DND-41 (cell line): ENCODE data around the gene TTC13.

Experiments
- ATAC-seq: fragments of 200-7000 bp; cut with Tn5 transposase; 3 replicates; pipeline ENCODE4 v1.9.1; 2021; ENCODE audit warnings: low read depth; ENCODE audit not compliant: insufficient read depth
- DNase-seq: peaks from one replicate; pipeline ENCODE4 v3.0.0-alpha.2; 2020
- H2AFZ ChIP-seq: 2 replicates; pipeline ENCODE4 v1.6.0; 2012; ENCODE audit warnings: low read depth, low read length
- H3K27ac ChIP-seq: 2 replicates; pipeline ENCODE4 v1.5.1; 2012; ENCODE audit warnings: low read length, inconsistent platforms
- H3K27me3 ChIP-seq: fragments of 200-600 bp; sonication (generic); 2 replicates; pipeline ENCODE4 v1.6.0; 2012; ENCODE audit warnings: low read length, mild to moderate bottlenecking, inconsistent platforms; ENCODE audit not compliant: insufficient read depth, poor library complexity
- H3K36me3 ChIP-seq: 2 replicates; pipeline ENCODE4 v1.5.1; 2012; ENCODE audit warnings: low read length, inconsistent platforms; ENCODE audit not compliant: insufficient read depth
- H3K4me1 ChIP-seq: 2 replicates; pipeline ENCODE4 v1.5.1; 2012; ENCODE audit warnings: mild to moderate bottlenecking, low read length; ENCODE audit not compliant: insufficient read depth
- H3K4me2 ChIP-seq: 2 replicates; pipeline ENCODE4 v1.6.0; 2012; ENCODE audit warnings: mild to moderate bottlenecking, moderate library complexity, low read length, inconsistent platforms; ENCODE audit not compliant: insufficient read depth
- H3K4me3 ChIP-seq, 2 experiments: fragments of 200-600 bp in 1 of 2; shearing (Covaris generic) in 1 of 2; 2 replicates each; pipeline ENCODE4 v1.5.1; 2012 to 2016; ENCODE audit warnings: inconsistent platforms in 2 of 2, low read length in 2 of 2, mild to moderate bottlenecking in 2 of 2, low read depth in 1 of 2, moderate library complexity in 1 of 2
- H3K79me2 ChIP-seq: 2 replicates; pipeline ENCODE4 v1.6.0; 2012; ENCODE audit warnings: low read length, inconsistent platforms; ENCODE audit not compliant: insufficient read depth
- H3K9ac ChIP-seq: 2 replicates; pipeline ENCODE4 v1.6.0; 2012; ENCODE audit warnings: low read depth, mild to moderate bottlenecking, inconsistent platforms, low read length, moderate library complexity
- H3K9me3 ChIP-seq: 2 replicates; pipeline ENCODE4 v1.5.1; 2012; ENCODE audit warnings: low read length, moderate library complexity, mild to moderate bottlenecking, inconsistent platforms; ENCODE audit not compliant: insufficient read depth, severe bottlenecking
- H4K20me1 ChIP-seq: 2 replicates; pipeline ENCODE4 v1.6.0; 2012; ENCODE audit warnings: low read length; ENCODE audit not compliant: insufficient read depth
- EZH2 ChIP-seq: IDR thresholded peaks from 3 replicates; pipeline ENCODE4 v1.6.1; 2012; ENCODE audit warnings: borderline replicate concordance, low read depth, mild to moderate bottlenecking, moderate library complexity, low read length, inconsistent platforms; ENCODE audit not compliant: severe bottlenecking
- TF ChIP-seq, protein P1 (sequence below): IDR thresholded peaks from 2 replicates; pipeline ENCODE4 v1.5.1; 2012; ENCODE audit warnings: borderline replicate concordance, low read length, moderate library complexity, mild to moderate bottlenecking; ENCODE audit not compliant: poor library complexity, severe bottlenecking; ENCODE audit errors: extremely low read depth

Gene TTC13

DNA sequence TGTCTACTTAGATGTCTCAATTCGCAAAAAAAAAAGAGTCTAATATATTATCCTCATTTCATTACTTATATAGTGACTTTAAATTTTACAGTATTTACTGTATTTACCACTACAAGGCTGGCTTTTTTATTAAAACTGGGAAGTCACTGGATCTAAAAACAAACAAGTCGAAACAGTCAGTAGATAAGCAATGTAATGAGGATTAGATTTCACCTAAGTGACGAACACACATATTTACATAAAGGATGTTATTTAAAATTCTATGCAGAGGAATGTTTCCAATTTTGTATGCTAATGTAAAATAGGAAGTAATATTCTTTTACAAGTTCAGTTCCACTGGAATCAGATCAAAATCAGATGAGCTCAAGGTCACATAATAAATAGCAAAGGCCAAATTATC is 28.3 kb downstream of the TTC13 start:
- peaks cover 17% of the 10 kb centered on the region for H3K36me3 ChIP-seq
- H3K9me3 ChIP-seq, result no peaks in the 10 kb centered on the region
- no peak overlapping the region for H3K27ac ChIP-seq
- TF ChIP-seq, protein P1, sequence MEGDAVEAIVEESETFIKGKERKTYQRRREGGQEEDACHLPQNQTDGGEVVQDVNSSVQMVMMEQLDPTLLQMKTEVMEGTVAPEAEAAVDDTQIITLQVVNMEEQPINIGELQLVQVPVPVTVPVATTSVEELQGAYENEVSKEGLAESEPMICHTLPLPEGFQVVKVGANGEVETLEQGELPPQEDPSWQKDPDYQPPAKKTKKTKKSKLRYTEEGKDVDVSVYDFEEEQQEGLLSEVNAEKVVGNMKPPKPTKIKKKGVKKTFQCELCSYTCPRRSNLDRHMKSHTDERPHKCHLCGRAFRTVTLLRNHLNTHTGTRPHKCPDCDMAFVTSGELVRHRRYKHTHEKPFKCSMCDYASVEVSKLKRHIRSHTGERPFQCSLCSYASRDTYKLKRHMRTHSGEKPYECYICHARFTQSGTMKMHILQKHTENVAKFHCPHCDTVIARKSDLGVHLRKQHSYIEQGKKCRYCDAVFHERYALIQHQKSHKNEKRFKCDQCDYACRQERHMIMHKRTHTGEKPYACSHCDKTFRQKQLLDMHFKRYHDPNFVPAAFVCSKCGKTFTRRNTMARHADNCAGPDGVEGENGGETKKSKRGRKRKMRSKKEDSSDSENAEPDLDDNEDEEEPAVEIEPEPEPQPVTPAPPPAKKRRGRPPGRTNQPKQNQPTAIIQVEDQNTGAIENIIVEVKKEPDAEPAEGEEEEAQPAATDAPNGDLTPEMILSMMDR, result no peak
- TF ChIP-seq EZH2, result no peak
- ATAC-seq, result no peak
- no peaks in the 10 kb centered on the region; the same call in 1 of the 2 replicates for H4K20me1 ChIP-seq
- H3K4me3 ChIP-seq, result no peak overlapping the region
- H3K4me1 ChIP-seq, result no peaks in the 10 kb centered on the region
- no peaks in the 10 kb centered on the region for H3K79me2 ChIP-seq
- H3K9ac ChIP-seq, result no peak overlapping the region
- H3K27me3 ChIP-seq, result no peaks in the 10 kb centered on the region
- H3K4me2 ChIP-seq, result no peak overlapping the region
- no peak overlapping the region for H2AFZ ChIP-seq
- DNase-seq, result no peak

- Histone ChIP-seq H3K9me3 (no peaks in the 10 kb centered on the region), H3K4me3 (no peak overlapping the region), H3K4me1 (no peaks in the 10 kb centered on the region), H3K27ac (no peak overlapping the region), H3K4me2 (no peak overlapping the region), H3K9ac (no peak overlapping the region), H3K27me3 (no peaks in the 10 kb centered on the region), H3K79me2 (no peaks in the 10 kb centered on the region), H2AFZ (no peak overlapping the region), H4K20me1 (no peaks in the 10 kb centered on the region; the same call in 1 of the 2 replicates), H3K36me3 (peaks cover 29% of the 10 kb centered on the region)
- TF ChIP-seq, protein P1, result no peak
- no peak for TF ChIP-seq EZH2
- DNase-seq (no peak), ATAC-seq (no peak)
Observed at GRCh38 chr1:230948903-230949302, 29.8 kb downstream of the TTC13 start.

GRCh38 chr1:230948301-230948700 is 30.4 kb downstream of the TTC13 start:
- no peak for TF ChIP-seq EZH2
- TF ChIP-seq, protein P1, result no peak
- no peak for DNase-seq
- H3K36me3 ChIP-seq, result peaks cover 35% of the 10 kb centered on the region

DNA sequence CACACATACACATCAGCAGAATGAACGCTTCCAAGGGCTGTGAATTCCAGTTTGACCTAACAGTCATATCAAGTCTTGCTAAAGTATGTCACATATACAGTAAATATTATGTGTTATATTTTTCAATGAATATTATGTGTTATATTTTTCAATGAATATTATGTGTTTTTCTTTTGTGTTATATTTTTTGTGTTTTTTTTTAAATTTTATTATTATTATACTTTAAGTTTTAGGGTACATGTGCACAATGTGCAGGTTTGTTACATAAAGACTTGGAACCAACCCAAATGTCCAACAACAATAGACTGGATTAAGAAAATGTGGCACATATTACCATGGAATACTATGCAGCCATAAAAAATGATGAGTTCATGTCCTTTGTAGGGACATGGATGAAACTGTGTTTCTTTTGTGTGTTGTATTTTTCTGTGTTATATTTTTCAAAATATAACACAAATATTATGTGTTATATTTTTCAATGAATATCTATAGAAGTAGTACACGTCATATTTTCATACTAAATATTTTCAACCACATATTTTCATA is 35.5 kb downstream of the TTC13 start:
- H3K27me3 ChIP-seq, result no peaks in the 10 kb centered on the region
- no peak overlapping the region for H3K27ac ChIP-seq
- H3K4me2 ChIP-seq, result no peak overlapping the region
- H3K79me2 ChIP-seq, result no peaks in the 10 kb centered on the region
- H3K4me1 ChIP-seq, result no peaks in the 10 kb centered on the region
- TF ChIP-seq EZH2, result no peak
- TF ChIP-seq, protein P1, result no peak
- no peak overlapping the region for H3K4me3 ChIP-seq
- ATAC-seq (no peak), DNase-seq (no peak)
- no peaks in the 10 kb centered on the region; the same call in 1 of the 2 replicates for H4K20me1 ChIP-seq
- H3K36me3 ChIP-seq, result peaks cover 32% of the 10 kb centered on the region
- H2AFZ ChIP-seq, result no peak overlapping the region
- H3K9ac ChIP-seq, result no peak overlapping the region
- H3K9me3 ChIP-seq, result no peaks in the 10 kb centered on the region

More at GRCh38 chr1:230948301-230948700, 30.4 kb downstream of the TTC13 start:
- Histone ChIP-seq H3K27ac (no peak overlapping the region), H3K9ac (no peak overlapping the region), H3K4me1 (no peaks in the 10 kb centered on the region), H4K20me1 (no peaks in the 10 kb centered on the region; the same call in 1 of the 2 replicates), H3K4me2 (no peak overlapping the region), H3K79me2 (no peaks in the 10 kb centered on the region), H3K9me3 (no peaks in the 10 kb centered on the region), H3K4me3 (no peak overlapping the region), H3K27me3 (no peaks in the 10 kb centered on the region), H2AFZ (no peak overlapping the region)
- no peak for ATAC-seq
